GM19193 (cell line): Measurements from ENCODE around the gene JAKMIP2.

Experiments used
- POLR2A ChIP-seq: IDR thresholded peaks from 4 replicates; pipeline ENCODE4 v1.6.1; 2011; ENCODE audit not compliant: insufficient read depth, insufficient read length; ENCODE audit errors: extremely low read depth

JAKMIP2 gene

DNA sequence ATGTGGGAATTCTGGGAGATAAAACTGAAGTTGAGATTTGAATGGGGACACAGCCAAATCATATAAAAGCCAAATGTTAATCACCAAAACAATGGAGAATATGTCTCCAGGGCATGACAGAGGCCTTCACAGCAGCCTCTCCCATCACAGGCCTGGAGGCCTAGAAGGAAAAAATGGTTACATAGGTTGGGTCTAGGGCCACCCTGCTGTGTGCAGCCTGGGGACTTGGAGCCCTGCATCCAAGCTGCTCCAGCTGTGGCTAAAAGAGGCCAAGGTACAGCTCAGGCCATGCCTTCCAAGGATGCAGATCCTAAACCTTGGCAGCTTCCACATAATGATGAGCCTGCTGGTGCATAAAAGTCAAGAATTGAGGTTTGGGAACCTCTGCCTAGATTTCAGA is 85.1 kb downstream of the JAKMIP2 start:
- no peak for TF ChIP-seq POLR2A

DNA sequence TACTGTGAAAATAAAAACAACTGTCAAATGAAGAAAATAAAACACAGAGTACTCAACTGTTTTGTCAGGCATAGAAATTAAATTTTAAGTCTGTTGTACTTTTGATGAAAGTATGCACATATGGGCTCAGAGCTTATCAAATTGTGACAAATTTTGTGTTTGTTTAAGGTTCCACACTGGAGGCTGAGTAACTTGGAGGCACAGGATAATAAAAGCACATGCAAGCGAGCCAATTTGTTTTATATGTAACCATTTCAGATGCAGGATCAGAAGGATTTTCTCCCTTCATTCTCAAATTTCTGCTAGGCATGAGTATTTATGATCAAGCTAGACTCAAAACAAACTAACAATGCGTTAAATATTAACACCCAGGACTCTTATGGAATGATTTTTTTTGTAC is 87.8 kb downstream of the JAKMIP2 start:
- no peak for TF ChIP-seq POLR2A

DNA sequence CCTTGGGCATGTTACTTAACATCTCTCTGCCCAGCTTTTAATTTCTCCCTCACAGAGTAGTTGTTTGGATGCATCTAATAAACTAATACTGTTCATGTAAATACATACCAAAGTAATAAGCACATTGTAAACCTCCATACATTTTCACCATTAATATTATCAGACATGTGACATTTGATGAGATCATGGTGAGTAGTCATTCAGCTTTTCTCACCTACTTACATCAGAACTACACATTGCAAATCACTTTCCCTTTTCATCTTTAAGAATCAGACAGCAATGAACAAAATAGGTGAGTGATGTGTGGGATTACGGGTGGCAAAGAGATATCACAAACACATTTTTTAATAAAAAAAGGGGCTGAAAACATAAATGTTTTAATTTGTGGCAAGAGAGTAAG is 89.3 kb downstream of the JAKMIP2 start:
- TF ChIP-seq POLR2A, result no peak

DNA sequence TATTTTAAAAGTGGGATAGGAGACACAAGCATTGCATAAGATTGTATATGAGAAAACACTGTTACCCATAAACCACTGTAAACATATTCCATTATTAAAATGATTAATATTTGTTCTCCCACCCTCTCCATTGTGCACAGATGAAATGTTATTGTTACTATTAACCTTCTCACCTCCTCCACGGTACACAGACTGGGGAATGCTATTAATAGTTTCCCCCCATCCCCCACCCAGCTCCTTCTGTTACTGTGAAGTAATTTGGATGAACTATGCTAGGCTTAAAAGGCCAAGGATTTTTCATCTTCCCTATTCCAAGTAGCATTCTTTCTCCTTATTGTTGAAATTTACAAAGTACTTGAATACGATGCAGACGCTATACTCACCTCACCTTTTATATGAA is 91.4 kb downstream of the JAKMIP2 start:
- TF ChIP-seq POLR2A, result no peak

DNA sequence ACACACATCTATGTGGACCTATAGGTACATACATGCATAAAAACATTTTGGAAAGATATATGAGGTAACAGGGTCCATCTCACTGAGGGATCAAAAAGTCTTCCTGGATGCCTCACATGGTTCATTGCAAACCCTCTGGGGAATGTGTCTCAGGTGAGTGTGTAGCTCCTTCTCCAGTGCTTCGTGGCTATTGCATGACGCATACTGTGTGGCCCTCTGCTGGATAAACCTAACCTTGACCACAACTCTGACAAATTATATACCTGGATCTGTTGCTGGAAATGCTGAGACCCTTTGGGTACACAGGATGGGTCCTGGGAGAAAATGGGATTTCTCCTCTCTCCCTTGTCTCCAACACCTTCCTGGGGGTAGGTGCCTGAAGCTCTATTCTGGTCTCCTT is 91.9 kb downstream of the JAKMIP2 start:
- no peak for TF ChIP-seq POLR2A

DNA sequence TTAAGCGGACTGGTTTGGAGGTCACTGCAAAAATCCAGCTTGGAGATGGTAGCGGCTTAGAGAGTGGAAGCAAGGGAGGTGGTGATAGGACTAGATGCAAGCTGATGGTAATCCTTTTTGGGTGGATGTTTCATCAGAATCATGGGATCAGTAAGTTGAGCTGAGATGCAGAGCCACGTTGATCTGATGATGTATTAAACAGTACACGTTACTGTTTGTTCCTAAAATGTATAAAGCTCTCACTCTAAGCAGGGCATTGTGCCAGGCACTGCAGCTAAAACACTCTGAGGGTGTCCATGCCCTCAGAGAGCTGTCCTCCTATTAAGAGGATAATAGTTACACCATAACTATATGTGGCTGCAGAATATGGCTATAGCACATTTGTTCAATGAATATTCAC is 93.1 kb downstream of the JAKMIP2 start:
- no peak for TF ChIP-seq POLR2A

DNA sequence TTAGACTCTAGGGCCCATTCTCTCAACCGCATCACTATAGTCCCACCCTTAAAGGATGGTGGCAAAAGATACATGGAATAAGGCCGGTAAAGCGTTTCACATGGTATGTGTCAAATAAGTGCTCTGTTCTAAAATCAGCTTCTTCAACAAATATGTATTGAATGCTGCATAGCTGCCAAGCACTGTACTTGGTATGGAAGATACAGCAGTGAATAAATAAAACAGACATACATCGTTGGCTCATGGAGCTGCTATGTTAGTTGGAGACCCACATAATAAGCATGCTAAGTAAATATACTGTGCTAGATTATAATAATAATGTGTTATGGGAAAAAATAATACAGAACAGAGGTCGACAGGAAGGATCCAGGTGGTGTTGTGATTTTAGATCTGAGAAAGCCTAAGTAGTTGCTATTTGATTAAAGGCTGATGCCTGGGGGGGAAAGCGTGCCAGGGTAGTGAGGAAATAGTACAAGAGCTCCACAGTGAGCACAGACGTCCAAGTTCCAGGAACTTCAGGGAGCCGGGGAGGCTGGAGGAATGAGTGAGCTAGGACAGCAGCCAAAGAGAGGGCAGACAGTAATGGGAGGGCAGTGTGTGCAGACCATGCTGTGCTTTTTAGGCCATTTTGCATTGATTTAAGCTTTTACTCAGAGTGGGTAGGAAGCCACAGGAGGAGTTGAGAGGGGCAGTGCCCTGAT is 93.7 kb downstream of the JAKMIP2 start:
- TF ChIP-seq POLR2A, result no peak

DNA sequence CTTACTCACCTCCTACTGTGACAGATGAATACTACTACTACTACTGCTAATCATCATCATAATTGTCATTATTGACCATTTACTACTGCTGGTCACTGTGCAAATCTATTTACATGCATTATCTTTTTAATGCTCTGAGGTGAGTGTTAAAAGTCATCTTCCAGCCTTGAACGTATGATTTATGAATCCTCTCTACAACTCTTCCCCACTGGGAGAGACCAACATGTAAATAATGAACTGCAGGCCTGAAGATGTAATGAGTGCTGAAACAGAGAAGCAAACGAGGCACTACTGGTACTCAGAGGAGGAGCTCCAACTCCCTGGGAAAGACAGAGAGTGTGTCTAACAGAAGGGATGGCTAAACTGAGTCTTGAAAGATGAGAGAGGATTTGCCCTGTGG is 95.4 kb downstream of the JAKMIP2 start:
- no peak for TF ChIP-seq POLR2A

DNA sequence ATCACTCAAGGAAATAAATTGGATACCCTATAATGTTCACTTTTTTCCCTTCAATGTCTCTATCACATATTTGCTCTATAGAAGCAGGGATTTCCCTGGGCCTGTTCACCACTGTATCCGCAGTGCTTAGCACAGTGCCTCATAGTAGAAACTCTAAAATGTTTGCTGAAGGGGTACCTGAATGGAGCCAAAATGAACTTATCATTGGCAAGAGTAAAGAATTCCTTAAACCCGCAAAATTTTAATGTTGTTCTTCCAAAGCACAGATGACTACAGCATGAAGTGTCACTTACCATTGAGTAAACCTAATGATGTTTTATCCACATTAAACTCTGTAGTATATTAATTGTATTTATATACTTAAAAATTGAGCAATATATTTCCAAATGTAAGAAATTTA is 96.1 kb downstream of the JAKMIP2 start:
- no peak for TF ChIP-seq POLR2A

DNA sequence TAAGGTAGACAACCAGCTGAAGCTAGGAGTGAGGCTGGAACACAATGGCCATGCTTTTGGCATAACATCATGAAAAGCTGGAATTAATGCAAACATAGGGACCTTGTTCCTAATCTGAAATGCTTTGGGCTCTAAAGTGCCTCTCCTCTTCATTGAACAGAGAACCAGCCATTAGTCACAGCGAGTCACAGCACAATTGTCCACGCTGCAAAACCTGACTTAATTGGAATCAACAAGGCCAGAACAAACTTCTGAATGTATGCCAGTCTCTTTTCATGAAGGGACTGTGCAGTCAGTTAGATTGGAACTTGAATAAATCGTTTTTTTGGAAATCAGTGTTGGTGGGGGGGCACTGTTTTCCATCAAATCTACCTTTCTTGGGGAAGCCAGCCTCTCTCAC is 96.5 kb downstream of the JAKMIP2 start:
- TF ChIP-seq POLR2A, result no peak

DNA sequence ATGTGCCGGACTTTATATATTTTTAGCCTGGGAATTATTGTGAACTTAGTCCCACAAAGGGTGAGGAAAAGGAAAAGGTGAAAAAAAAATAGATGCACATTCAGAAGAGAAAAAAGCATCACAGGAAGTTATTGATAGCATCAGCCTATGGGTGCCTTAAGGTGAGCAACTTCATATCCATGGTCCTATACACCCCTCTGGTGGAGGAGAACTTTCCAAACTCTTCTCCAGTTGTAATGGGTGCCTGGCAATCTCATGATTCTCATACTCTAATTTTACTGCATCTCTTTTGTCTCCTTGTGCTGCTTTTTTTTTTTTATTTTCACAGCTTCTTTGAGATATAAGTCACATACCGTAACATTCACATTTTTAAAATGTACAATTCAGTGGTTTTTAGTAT is 107.4 kb downstream of the JAKMIP2 start:
- no peak for TF ChIP-seq POLR2A

DNA sequence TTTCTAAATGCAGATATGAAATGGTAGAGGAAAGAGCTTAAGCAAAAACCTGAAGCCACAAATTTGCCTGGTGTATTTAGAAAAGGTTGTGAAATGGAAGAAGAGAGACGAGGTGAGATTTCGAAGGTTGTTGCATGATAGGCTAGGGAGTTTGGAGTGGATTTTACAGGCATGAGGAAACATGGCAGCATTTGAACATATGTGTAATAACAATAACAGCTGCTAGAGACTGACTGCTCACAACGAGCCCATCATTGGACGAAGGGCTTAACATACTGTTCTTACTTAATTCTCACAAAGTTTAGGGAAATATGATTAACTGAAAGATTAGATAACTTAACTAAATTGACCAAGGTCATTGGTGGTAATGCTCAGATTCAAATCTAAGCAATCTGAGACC is 108.1 kb downstream of the JAKMIP2 start:
- no peak for TF ChIP-seq POLR2A

DNA sequence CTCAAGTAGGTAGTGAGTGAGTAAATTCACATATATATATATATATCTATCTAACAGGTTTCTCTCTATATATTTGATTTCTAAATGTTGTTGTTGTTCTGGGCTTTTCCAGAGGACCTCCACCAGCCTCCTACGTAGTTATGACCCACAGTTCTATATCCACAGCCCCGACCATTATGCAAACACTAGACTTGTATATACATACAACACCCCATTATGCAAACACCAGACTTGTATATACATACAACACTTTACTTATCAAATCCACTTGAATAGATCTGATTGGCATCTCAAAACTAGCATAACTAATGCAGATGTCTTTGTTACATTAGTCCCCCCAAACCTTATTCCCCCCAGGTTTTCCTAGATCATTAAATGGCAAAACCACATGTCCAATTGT is 108.7 kb downstream of the JAKMIP2 start:
- no peak for TF ChIP-seq POLR2A

DNA sequence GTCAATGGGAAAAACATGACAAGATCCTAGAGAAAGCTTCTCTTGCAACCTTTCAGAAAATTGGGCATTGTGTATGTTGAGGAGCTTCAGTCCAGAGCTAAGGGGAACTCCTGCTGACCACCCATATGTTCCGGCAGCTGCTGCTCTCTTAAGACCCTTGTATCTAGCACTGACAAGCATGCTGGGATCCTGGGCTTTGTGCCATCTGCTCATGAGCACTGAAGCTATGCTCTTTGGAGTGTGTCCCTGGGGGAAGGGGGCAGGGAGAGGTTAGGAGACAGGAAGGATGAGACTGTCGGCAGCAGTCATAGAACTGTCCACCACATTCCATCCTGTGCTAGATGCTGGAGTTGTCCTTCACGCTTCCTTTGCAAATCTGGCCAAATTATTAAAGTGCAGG is 109.3 kb downstream of the JAKMIP2 start:
- no peak for TF ChIP-seq POLR2A

DNA sequence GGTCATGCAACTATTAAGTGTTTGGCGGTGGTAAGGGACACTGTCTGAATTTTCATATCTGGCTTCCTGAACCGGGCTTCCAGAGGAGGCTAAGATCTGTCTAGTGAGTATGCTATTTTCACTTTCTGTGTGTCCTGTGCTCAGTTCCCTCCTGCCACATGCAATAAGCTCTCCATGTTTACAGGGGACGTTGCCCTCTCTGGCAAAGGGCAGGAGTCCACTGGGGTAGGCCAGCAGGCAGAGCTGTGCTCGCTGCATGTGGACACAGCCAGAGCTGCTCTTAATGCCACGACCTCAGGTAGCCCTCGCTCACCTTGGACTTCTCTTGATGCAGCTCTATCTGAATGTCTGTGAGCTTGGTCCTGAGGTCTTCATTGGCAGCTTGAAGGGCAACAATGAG is 111.2 kb downstream of the JAKMIP2 start:
- TF ChIP-seq POLR2A, result no peak

DNA sequence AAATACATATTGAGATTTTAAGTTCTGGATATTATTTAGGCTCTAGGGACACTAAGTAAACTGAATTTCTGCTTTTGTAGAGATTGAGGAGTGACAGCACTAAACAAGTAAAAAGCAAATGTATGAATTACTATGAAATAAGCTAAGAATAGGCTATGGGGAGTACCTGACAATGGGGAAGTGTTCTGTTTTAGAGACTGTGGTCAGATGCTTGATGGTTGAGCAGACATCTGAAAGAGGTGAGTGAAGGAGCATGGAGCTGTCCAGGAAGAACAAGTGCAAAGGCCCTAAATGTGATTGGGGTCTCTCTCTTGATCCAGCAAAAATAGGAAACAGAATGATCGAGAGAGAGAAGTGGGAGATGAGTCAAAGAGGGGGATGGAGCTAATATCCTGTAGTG is 111.7 kb downstream of the JAKMIP2 start:
- TF ChIP-seq POLR2A, result no peak

DNA sequence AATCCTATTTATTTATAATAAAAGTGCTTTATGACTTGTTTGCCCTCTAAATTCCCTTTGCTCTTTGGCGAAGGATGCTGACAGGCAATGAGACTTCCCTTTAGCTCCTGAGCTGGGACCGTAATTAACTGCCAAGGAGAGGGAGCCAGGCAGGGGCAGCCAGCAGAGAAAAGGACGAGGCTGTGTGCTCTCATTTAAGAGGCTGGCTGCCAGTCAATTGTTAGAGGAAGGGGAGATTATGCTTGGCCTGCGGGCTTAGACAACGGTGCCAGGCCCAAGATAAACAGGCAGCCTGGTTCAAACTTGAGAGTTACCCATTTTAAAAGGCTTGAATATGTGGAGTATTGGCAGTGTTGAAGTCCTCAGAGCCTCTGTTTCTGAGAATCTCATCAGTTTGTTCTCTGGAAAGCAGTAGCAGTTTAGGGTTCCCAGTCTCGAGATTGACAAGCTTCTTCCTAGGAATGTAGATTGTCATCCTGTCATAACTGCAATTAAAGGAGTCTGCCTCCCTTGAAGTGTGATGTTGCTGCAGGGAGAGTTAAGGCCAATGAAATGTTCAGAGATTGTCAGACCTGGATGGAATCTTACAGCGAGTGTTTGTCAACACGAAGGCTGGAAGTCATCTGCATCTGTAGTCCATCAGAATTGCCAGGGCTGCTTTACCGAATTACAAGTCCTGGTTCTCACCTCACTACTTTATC is 113.2 kb downstream of the JAKMIP2 start:
- no peak for TF ChIP-seq POLR2A

DNA sequence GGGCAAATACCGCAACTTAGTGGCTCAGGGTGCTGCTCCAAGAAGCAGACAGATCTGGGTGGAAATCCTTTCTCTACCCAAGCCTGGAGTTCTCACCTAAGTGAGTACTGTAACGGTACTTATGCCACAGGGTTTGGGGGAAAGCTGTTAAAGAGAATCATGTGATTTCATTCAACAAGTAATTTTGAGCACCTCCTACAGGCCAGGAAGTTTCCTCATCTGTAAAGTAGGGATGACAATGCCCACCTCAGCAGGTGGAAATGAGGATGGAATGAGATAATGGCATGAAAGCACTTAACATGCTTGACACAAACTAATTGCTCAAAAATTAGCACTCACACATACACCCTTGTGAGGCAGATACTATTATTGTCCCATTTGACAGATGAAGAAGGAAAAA is 114.1 kb downstream of the JAKMIP2 start:
- TF ChIP-seq POLR2A, result no peak

DNA sequence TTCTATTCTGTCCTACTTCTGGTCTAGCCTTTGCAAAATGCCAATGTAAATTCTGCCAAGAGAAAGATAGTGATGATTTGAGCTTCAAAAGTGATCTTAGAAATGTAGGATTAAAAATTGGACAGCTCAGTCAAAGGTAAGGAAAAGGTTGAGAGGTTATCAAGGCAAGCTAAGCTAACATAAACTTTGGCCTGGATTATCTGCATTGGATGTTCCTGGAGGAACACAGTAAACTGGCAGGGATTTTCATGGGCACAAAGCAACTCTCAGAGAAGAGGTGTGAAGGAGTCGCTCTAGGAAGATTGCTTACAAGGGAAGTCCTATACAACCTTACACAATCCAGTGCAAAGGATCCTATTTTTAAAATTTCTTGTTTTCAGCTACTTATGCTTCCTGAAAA is 115.2 kb downstream of the JAKMIP2 start:
- TF ChIP-seq POLR2A, result no peak
